Liver (tissue), 9 donors: ENCODE results near the gene AMMECR1. TPM values are rescaled to one million over a fixed set of nuclear protein-coding genes. Genes with fewer than 3 reads are reported as not detected.

Experiments
- DNase-seq: peaks from one replicate; pipeline ENCODE4 v3.0.0-alpha.2; 2017; ENCODE audit warnings: low spot score
- H3K27ac ChIP-seq, 2 donors: one replicate each; pipeline ENCODE4 v1.7.0; 2013; ENCODE audit warnings: inconsistent platforms in 2 of 2, low read length in 2 of 2, control low read depth in 1 of 2, low read depth in 1 of 2, mild to moderate bottlenecking in 1 of 2
- H3K27me3 ChIP-seq, 4 donors: one replicate each; pipeline versions ENCODE4 v1.6.1 to v1.7.0; 2013; ENCODE audit warnings: low read length in 3 of 4, inconsistent platforms in 1 of 4, mild to moderate bottlenecking in 1 of 4, moderate library complexity in 1 of 4; ENCODE audit not compliant: control insufficient read depth in 4 of 4, insufficient read depth in 4 of 4
- H3K36me3 ChIP-seq, 4 donors: one replicate each; pipeline versions ENCODE4 v1.6.1 to v1.7.0; 2013; ENCODE audit warnings: low read length in 3 of 4, mild to moderate bottlenecking in 3 of 4, low read depth in 1 of 4, moderate library complexity in 1 of 4; ENCODE audit not compliant: control insufficient read depth in 4 of 4, insufficient read depth in 3 of 4
- H3K4me1 ChIP-seq, 4 donors: one replicate each; pipeline versions ENCODE4 v1.6.1 to v1.7.0; 2013; ENCODE audit warnings: low read length in 3 of 4, mild to moderate bottlenecking in 3 of 4, moderate library complexity in 1 of 4; ENCODE audit not compliant: control insufficient read depth in 4 of 4, insufficient read depth in 4 of 4
- H3K4me3 ChIP-seq, 3 donors: one replicate each; pipeline versions ENCODE4 v1.6.1 to v1.7.0; 2013; ENCODE audit warnings: low read length in 3 of 3, control low read depth in 1 of 3, low read depth in 1 of 3, mild to moderate bottlenecking in 1 of 3
- H3K9ac ChIP-seq, 2 donors: one replicate each; pipeline ENCODE4 v1.7.0; 2013; ENCODE audit warnings: low read length in 2 of 2, mild to moderate bottlenecking in 2 of 2, moderate library complexity in 2 of 2, control low read depth in 1 of 2, low read depth in 1 of 2
- H3K9me3 ChIP-seq, 4 donors: one replicate each; pipeline versions ENCODE4 v1.6.1 to v1.7.0; 2013; ENCODE audit warnings: low read length in 3 of 4; ENCODE audit not compliant: control insufficient read depth in 4 of 4
- ATF3 ChIP-seq: IDR thresholded peaks from 2 replicates; pipeline ENCODE4 v1.6.1; 2016; ENCODE audit warnings: antibody characterized with exemption
- EGR1 ChIP-seq, 2 donors: IDR thresholded peaks; 2 replicates each; pipeline ENCODE4 v1.6.1; 2016 to 2018; ENCODE audit warnings: antibody characterized with exemption in 2 of 2, low read depth in 2 of 2
- FOXA1 ChIP-seq: IDR thresholded peaks from 2 replicates; pipeline ENCODE4 v1.6.1; 2016; ENCODE audit warnings: antibody characterized with exemption
- FOXA2 ChIP-seq: IDR thresholded peaks from 2 replicates; pipeline ENCODE4 v1.6.1; 2016; ENCODE audit warnings: antibody characterized with exemption
- GABPA ChIP-seq, 2 donors: IDR thresholded peaks in 1 of 2; conservative IDR thresholded peaks in 1 of 2; 2 replicates each; pipeline ENCODE4 v1.6.1; 2016; ENCODE audit warnings: antibody characterized with exemption in 2 of 2, mild to moderate bottlenecking in 1 of 2, moderate library complexity in 1 of 2
- HNF4A ChIP-seq, 2 donors: conservative IDR thresholded peaks; 2 replicates each; pipeline ENCODE4 v1.6.1; 2016; ENCODE audit warnings: antibody characterized with exemption in 2 of 2, mild to moderate bottlenecking in 2 of 2
- HNF4G ChIP-seq: IDR thresholded peaks from 2 replicates; pipeline ENCODE4 v1.6.1; 2016; ENCODE audit warnings: antibody characterized with exemption
- JUND ChIP-seq, 2 donors: IDR thresholded peaks; 2 replicates each; pipeline ENCODE4 v1.6.1; 2016; ENCODE audit warnings: antibody characterized with exemption in 2 of 2
- MAX ChIP-seq: IDR thresholded peaks from 2 replicates; pipeline ENCODE4 v1.6.1; 2016; ENCODE audit warnings: antibody characterized with exemption
- NR2F2 ChIP-seq: IDR thresholded peaks from 2 replicates; pipeline ENCODE4 v1.6.1; 2016; ENCODE audit warnings: antibody characterized with exemption
- RAD21 ChIP-seq, 2 donors: IDR thresholded peaks; 2 replicates each; pipeline ENCODE4 v1.6.1; 2016; ENCODE audit warnings: antibody characterized with exemption in 2 of 2, mild to moderate bottlenecking in 2 of 2
- REST ChIP-seq: IDR thresholded peaks from 2 replicates; pipeline ENCODE4 v1.6.1; 2016; ENCODE audit warnings: antibody characterized with exemption, mild to moderate bottlenecking
- RXRA ChIP-seq, 2 donors: IDR thresholded peaks; 2 replicates each; pipeline ENCODE4 v1.6.1; 2017 to 2018; ENCODE audit warnings: antibody characterized with exemption in 2 of 2, mild to moderate bottlenecking in 1 of 2
- SP1 ChIP-seq: IDR thresholded peaks from 2 replicates; pipeline ENCODE4 v1.6.1; 2018; ENCODE audit warnings: antibody characterized with exemption, mild to moderate bottlenecking
- TAF1 ChIP-seq: conservative IDR thresholded peaks from 2 replicates; pipeline ENCODE4 v1.6.1; 2016; ENCODE audit warnings: antibody characterized with exemption, mild to moderate bottlenecking
- YY1 ChIP-seq: IDR thresholded peaks from 2 replicates; pipeline ENCODE4 v1.6.1; 2016; ENCODE audit warnings: antibody characterized with exemption, mild to moderate bottlenecking
- WGBS: extraction: QIAGEN DNeasy Blood & Tissue Kit; methylation state at CpG from one replicate; pipeline ENCODE4 v1.1.7; 2013; 5-methylcytosine and 5-hydroxymethylcytosine counted together
- polyA plus RNA-seq, 2 donors: library from polyadenylated mRNA; stranded (reverse) in 1 of 2; unstranded in 1 of 2; fragments of 200-250 nt in 1 of 2; fragments of >200 nt in 1 of 2; fragmentation: Nextera tagmentation in 1 of 2; extraction: Ambion mirVana in 1 of 2; gene quantifications; one replicate each; pipeline versions ENCODE4 v1.2.1 to v1.2.3, GENCODE V29; 2013 to 2015
- total RNA-seq, 2 donors: library from RNA; depleted of rRNA; stranded (reverse); fragments of >200 nt; gene quantifications; one replicate each; pipeline ENCODE4 v1.2.3, GENCODE V29; 2014
- TF ChIP-seq, protein P1 (sequence below): IDR thresholded peaks from 2 replicates; pipeline ENCODE4 v1.6.1; 2016; ENCODE audit warnings: antibody characterized with exemption
- TF ChIP-seq, protein P2 (sequence below): fragments of 150-350 bp; IDR thresholded peaks from 2 replicates; pipeline ENCODE4 v1.5.1; 2017; ENCODE audit warnings: improper control_type of control experiment, low read depth, low read length; ENCODE audit not compliant: missing input control
- donor health status: healthy.
- donor health status: healthy.
- donor health status: healthy.
- donor health status: healthy.
- donor health status: healthy.

The AMMECR1 gene
- total and polyA plus RNA-seq, 4 donors = 1.7 to 30.9 (median 3.6) TPM

GRCh38 chrX:110286106-110286505 is 31.8 kb downstream of the AMMECR1 start:
- Histone ChIP-seq H3K9me3 (no peaks in the 10 kb centered on the region), H3K27ac (no peak overlapping the region), H3K27me3 (no peaks in the 10 kb centered on the region), H3K4me1 (no peaks in the 10 kb centered on the region), H3K4me3 (no peak overlapping the region), H3K36me3 (no peaks in the 10 kb centered on the region), H3K9ac (no peak overlapping the region)
- 98% methylated on average over 6 of the region's 6 CpGs for WGBS
- no peak for DNase-seq
- TF ChIP-seq, protein P1, sequence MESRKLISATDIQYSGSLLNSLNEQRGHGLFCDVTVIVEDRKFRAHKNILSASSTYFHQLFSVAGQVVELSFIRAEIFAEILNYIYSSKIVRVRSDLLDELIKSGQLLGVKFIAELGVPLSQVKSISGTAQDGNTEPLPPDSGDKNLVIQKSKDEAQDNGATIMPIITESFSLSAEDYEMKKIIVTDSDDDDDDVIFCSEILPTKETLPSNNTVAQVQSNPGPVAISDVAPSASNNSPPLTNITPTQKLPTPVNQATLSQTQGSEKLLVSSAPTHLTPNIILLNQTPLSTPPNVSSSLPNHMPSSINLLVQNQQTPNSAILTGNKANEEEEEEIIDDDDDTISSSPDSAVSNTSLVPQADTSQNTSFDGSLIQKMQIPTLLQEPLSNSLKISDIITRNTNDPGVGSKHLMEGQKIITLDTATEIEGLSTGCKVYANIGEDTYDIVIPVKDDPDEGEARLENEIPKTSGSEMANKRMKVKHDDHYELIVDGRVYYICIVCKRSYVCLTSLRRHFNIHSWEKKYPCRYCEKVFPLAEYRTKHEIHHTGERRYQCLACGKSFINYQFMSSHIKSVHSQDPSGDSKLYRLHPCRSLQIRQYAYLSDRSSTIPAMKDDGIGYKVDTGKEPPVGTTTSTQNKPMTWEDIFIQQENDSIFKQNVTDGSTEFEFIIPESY = no peak
- TF ChIP-seq FOXA2 (no peak), RAD21 (IDR thresholded peaks at IDR 0.05) (no peak), SP1 (no peak), RXRA (IDR thresholded peaks at IDR 0.05) (no peak), HNF4A (conservative IDR thresholded peaks at IDR 0.05) (no peak), FOXA1 (no peak), TAF1 (no peak), EGR1 (IDR thresholded peaks at IDR 0.05; ENCODE audit: low read depth in 2 of 2) (no peak), YY1 (no peak), ATF3 (no peak), GABPA (IDR thresholded peaks at IDR 0.05 in 1 of 2, conservative IDR thresholded peaks at IDR 0.05 in 1 of 2) (no peak), MAX (no peak), NR2F2 (no peak), HNF4G (no peak), JUND (IDR thresholded peaks at IDR 0.05) (no peak), REST (no peak)

DNA sequence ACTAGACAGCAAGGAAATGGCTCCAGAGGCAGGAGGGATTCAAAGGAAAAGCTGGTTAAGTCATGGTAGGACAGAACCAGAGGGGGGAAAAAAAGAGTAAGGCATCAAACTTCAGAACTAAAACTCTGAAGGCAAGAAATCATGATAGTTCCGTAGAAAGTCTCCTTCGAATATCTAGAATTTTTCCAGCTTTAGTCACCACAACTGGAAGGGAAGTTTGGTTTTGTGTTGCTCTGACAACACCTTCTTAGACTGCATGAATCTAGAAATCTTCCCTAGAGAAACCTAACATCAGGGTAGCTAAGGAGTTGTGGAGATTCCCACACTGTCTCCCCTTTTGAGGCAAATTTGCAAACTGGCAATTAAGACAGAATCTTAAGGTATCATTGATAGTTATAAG is 33.7 kb downstream of the AMMECR1 start:
- TF ChIP-seq RAD21 (IDR thresholded peaks at IDR 0.05) (no peak), EGR1 (IDR thresholded peaks at IDR 0.05; ENCODE audit: low read depth in 2 of 2) (no peak), FOXA2 (no peak), NR2F2 (no peak), FOXA1 (no peak), JUND (IDR thresholded peaks at IDR 0.05) (no peak), RXRA (IDR thresholded peaks at IDR 0.05) (no peak), MAX (no peak), HNF4A (conservative IDR thresholded peaks at IDR 0.05) (no peak), TAF1 (no peak)
- TF ChIP-seq, protein P2, sequence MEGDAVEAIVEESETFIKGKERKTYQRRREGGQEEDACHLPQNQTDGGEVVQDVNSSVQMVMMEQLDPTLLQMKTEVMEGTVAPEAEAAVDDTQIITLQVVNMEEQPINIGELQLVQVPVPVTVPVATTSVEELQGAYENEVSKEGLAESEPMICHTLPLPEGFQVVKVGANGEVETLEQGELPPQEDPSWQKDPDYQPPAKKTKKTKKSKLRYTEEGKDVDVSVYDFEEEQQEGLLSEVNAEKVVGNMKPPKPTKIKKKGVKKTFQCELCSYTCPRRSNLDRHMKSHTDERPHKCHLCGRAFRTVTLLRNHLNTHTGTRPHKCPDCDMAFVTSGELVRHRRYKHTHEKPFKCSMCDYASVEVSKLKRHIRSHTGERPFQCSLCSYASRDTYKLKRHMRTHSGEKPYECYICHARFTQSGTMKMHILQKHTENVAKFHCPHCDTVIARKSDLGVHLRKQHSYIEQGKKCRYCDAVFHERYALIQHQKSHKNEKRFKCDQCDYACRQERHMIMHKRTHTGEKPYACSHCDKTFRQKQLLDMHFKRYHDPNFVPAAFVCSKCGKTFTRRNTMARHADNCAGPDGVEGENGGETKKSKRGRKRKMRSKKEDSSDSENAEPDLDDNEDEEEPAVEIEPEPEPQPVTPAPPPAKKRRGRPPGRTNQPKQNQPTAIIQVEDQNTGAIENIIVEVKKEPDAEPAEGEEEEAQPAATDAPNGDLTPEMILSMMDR = no peak
- H3K9ac ChIP-seq = no peak overlapping the region
- no peaks in the 10 kb centered on the region for H3K27me3 ChIP-seq
- no peaks in the 10 kb centered on the region for H3K4me1 ChIP-seq
- no peaks in the 10 kb centered on the region for H3K36me3 ChIP-seq
- H3K27ac ChIP-seq = no peak overlapping the region
- 92% methylated on average over 2 of the region's 2 CpGs for WGBS
- no peak for DNase-seq
- no peak overlapping the region for H3K4me3 ChIP-seq
- H3K9me3 ChIP-seq = no peaks in the 10 kb centered on the region
